T-helper 22 cell (primary cell): ENCODE data around the gene DIAPH2.

Experiments used
- DNase-seq: peaks from one replicate; pipeline ENCODE4 v3.0.0-alpha.2; 2020; ENCODE audit warnings: low read depth

DIAPH2 gene

GRCh38 chrX:97594646-97595224, 910.1 kb downstream of the DIAPH2 start:
- DNase-seq, result no peak

- no peak for DNase-seq
Observed at GRCh38 chrX:97597954-97598353, 913.3 kb downstream of the DIAPH2 start.

- no peak for DNase-seq
Observed at GRCh38 chrX:97602465-97603258, 918.0 kb downstream of the DIAPH2 start.

GRCh38 chrX:97605271-97605670, 920.6 kb downstream of the DIAPH2 start:
- no peak for DNase-seq

- no peak for DNase-seq
Observed at GRCh38 chrX:97609357-97609756, 924.7 kb downstream of the DIAPH2 start.

- DNase-seq, result no peak
Observed at GRCh38 chrX:97609938-97610337, 925.3 kb downstream of the DIAPH2 start.

- DNase-seq, result no peak
Observed at GRCh38 chrX:97616883-97617530, 932.4 kb downstream of the DIAPH2 start.

GRCh38 chrX:97619499-97619898, 934.9 kb downstream of the DIAPH2 start:
- DNase-seq, result no peak

- no peak for DNase-seq
Observed at GRCh38 chrX:97622111-97622510, 937.5 kb downstream of the DIAPH2 start.

- DNase-seq, result no peak
Observed at GRCh38 chrX:97628326-97628725, 943.7 kb downstream of the DIAPH2 start.

- DNase-seq, result no peak
Observed at GRCh38 chrX:97628807-97629596, 944.4 kb downstream of the DIAPH2 start.

- no peak for DNase-seq
Observed at GRCh38 chrX:97629597-97629985, 944.9 kb downstream of the DIAPH2 start.

- DNase-seq, result no peak
Observed at GRCh38 chrX:97633798-97634197, 949.2 kb downstream of the DIAPH2 start.

- DNase-seq, result no peak
Observed at GRCh38 chrX:97636473-97637140, 952.0 kb downstream of the DIAPH2 start.

GRCh38 chrX:97637289-97637688, 952.6 kb downstream of the DIAPH2 start:
- no peak for DNase-seq

GRCh38 chrX:97638621-97639020, 954.0 kb downstream of the DIAPH2 start:
- DNase-seq, result no peak

GRCh38 chrX:97639526-97639925, 954.9 kb downstream of the DIAPH2 start:
- DNase-seq, result no peak
